Measurements from ENCODE around the gene PRKCE.

GRCh38 chr2:45812011-45812500 is 160.6 kb downstream of the PRKCE start:
- TF ChIP-seq CTCF (IDR thresholded peaks at IDR 0.05) (no peak), POLR2A (IDR thresholded peaks at IDR 0.05) (no peak)
